ENCODE data around the gene IPO9. TPM values are rescaled to one million over a fixed set of nuclear protein-coding genes. Genes with fewer than 3 reads are reported as not detected.

Gene IPO9
- total and polyA plus RNA-seq, 10 of the 15 experiments (the other 5 are each of a cell fraction or from before 2014, with no cell fraction given) = 19.1 to 77.3 (median 34.1) TPM

DNA sequence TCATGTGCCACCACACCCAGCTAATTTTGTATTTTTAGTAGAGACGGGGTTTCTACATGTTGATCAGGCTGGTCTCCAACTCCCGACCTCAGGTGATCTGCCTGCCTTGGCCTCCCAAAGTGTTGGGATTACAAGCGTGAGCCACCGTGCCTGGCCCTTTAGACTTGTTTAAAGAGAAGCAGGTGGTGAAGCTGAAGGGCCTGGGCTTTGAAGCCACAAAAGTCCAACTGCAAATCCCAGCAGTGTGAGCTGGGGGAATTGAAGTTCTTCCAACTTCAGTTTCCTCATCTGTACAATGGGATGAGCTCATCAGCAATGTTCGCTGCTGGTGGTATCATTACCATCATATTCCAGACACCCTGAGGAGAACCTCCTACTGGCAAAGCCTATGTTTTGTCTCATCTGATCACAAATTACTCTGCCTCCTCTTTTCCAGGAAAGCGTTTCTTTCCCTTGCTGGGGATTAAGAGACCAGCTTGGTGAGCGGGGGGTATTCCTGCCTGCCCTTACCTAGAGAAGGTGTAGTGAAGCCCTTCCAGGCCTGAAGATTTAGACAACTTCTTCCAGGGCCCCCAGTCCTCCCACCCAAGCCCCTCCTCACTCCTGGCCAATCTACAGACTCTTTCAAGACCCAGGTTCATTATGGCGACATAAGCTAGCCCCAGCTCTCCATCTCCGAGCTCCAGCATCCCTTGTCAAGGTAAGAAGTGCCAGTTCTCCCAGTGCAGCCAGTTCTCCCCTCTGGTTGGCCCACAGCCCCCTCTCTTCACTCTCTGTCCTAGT is 57.3 kb downstream of the IPO9 start:
- in situ Hi-C loops (cut with MboI) = no loop called here
- Histone ChIP-seq H3K4me3 (no peak overlapping the region), H3K27me3 (replicated peaks in 1 of 2; ENCODE audit: control insufficient read depth in 2 of 2, insufficient read depth in 2 of 2, low read length in 1 of 2) (peaks cover 2 to 12% of the 10 kb centered on the region in 2 experiments; a peak in 3 of 4 replicates), H3K4me2 (ENCODE audit: control insufficient read depth, insufficient read depth) (no peak overlapping the region), H3K4me1 (ENCODE audit: control insufficient read depth, insufficient read depth, low read length) (peaks cover 5% of the 10 kb centered on the region; the same call in 1 of the 2 replicates), H3K9me3 (replicated peaks; ENCODE audit: control insufficient read depth, insufficient read depth, low read length) (no peaks in the 10 kb centered on the region), H3K27ac (ENCODE audit: control insufficient read depth, insufficient read depth) (no peak overlapping the region), H4K20me1 (ENCODE audit: control insufficient read depth, insufficient read depth) (no peaks in the 10 kb centered on the region), H2AFZ (ENCODE audit: control insufficient read depth, low read depth, low read length) (no peak overlapping the region), H3K9ac (ENCODE audit: control insufficient read depth, insufficient read depth, low read length) (no peak overlapping the region), H3K79me2 (ENCODE audit: control insufficient read depth, insufficient read depth, low read length) (no peaks in the 10 kb centered on the region), H3K36me3 (ENCODE audit: control insufficient read depth in 2 of 2, insufficient read depth in 2 of 2, low read length in 1 of 2) (no peaks in the 10 kb centered on the region; a peak in 1 of 4 replicates)
- RAD21 ChIA-PET (ENCODE audit: unreplicated experiment) = interaction anchor here (1.2 to 1.3 kb wide), 2 partner anchors 10 to 11 kb away, joined by 4 to 5 read pairs; no protein-coding TSS in a partner anchor
- TF ChIP-seq SREBF2 (IDR thresholded peaks at IDR 0.05; ENCODE audit: low read length) = no peak
- TF ChIP-seq LARP7 (IDR thresholded peaks at IDR 0.05) = no peak
- TF ChIP-seq, protein P1, sequence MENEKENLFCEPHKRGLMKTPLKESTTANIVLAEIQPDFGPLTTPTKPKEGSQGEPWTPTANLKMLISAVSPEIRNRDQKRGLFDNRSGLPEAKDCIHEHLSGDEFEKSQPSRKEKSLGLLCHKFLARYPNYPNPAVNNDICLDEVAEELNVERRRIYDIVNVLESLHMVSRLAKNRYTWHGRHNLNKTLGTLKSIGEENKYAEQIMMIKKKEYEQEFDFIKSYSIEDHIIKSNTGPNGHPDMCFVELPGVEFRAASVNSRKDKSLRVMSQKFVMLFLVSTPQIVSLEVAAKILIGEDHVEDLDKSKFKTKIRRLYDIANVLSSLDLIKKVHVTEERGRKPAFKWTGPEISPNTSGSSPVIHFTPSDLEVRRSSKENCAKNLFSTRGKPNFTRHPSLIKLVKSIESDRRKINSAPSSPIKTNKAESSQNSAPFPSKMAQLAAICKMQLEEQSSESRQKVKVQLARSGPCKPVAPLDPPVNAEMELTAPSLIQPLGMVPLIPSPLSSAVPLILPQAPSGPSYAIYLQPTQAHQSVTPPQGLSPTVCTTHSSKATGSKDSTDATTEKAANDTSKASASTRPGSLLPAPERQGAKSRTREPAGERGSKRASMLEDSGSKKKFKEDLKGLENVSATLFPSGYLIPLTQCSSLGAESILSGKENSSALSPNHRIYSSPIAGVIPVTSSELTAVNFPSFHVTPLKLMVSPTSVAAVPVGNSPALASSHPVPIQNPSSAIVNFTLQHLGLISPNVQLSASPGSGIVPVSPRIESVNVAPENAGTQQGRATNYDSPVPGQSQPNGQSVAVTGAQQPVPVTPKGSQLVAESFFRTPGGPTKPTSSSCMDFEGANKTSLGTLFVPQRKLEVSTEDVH (IDR thresholded peaks at IDR 0.05; ENCODE audit: low read depth, partially characterized antibody) = no peak
- TF ChIP-seq, protein P2, sequence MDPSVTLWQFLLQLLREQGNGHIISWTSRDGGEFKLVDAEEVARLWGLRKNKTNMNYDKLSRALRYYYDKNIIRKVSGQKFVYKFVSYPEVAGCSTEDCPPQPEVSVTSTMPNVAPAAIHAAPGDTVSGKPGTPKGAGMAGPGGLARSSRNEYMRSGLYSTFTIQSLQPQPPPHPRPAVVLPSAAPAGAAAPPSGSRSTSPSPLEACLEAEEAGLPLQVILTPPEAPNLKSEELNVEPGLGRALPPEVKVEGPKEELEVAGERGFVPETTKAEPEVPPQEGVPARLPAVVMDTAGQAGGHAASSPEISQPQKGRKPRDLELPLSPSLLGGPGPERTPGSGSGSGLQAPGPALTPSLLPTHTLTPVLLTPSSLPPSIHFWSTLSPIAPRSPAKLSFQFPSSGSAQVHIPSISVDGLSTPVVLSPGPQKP (IDR thresholded peaks at IDR 0.05; ENCODE audit: low read depth, low read length) = no peak
- no peak for TF ChIP-seq HDAC2 (IDR thresholded peaks at IDR 0.05)
- no peak for TF ChIP-seq RB1 (IDR thresholded peaks at IDR 0.05; ENCODE audit: borderline replicate concordance)
- TF ChIP-seq TCF7 (IDR thresholded peaks at IDR 0.05; ENCODE audit: borderline replicate concordance) = no peak
- TF ChIP-seq, protein P3, sequence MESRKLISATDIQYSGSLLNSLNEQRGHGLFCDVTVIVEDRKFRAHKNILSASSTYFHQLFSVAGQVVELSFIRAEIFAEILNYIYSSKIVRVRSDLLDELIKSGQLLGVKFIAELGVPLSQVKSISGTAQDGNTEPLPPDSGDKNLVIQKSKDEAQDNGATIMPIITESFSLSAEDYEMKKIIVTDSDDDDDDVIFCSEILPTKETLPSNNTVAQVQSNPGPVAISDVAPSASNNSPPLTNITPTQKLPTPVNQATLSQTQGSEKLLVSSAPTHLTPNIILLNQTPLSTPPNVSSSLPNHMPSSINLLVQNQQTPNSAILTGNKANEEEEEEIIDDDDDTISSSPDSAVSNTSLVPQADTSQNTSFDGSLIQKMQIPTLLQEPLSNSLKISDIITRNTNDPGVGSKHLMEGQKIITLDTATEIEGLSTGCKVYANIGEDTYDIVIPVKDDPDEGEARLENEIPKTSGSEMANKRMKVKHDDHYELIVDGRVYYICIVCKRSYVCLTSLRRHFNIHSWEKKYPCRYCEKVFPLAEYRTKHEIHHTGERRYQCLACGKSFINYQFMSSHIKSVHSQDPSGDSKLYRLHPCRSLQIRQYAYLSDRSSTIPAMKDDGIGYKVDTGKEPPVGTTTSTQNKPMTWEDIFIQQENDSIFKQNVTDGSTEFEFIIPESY (IDR thresholded peaks at IDR 0.05) = no peak
- no peak for TF ChIP-seq YBX1 (IDR thresholded peaks at IDR 0.05)
- no peak for TF ChIP-seq KDM1A (IDR thresholded peaks at IDR 0.05; ENCODE audit: borderline replicate concordance)
- TF ChIP-seq, protein P4, sequence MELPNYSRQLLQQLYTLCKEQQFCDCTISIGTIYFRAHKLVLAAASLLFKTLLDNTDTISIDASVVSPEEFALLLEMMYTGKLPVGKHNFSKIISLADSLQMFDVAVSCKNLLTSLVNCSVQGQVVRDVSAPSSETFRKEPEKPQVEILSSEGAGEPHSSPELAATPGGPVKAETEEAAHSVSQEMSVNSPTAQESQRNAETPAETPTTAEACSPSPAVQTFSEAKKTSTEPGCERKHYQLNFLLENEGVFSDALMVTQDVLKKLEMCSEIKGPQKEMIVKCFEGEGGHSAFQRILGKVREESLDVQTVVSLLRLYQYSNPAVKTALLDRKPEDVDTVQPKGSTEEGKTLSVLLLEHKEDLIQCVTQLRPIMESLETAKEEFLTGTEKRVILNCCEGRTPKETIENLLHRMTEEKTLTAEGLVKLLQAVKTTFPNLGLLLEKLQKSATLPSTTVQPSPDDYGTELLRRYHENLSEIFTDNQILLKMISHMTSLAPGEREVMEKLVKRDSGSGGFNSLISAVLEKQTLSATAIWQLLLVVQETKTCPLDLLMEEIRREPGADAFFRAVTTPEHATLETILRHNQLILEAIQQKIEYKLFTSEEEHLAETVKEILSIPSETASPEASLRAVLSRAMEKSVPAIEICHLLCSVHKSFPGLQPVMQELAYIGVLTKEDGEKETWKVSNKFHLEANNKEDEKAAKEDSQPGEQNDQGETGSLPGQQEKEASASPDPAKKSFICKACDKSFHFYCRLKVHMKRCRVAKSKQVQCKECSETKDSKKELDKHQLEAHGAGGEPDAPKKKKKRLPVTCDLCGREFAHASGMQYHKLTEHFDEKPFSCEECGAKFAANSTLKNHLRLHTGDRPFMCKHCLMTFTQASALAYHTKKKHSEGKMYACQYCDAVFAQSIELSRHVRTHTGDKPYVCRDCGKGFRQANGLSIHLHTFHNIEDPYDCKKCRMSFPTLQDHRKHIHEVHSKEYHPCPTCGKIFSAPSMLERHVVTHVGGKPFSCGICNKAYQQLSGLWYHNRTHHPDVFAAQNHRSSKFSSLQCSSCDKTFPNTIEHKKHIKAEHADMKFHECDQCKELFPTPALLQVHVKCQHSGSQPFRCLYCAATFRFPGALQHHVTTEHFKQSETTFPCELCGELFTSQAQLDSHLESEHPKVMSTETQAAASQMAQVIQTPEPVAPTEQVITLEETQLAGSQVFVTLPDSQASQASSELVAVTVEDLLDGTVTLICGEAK (IDR thresholded peaks at IDR 0.05; ENCODE audit: borderline replicate concordance) = no peak
- no peak for TF ChIP-seq DPF2 (IDR thresholded peaks at IDR 0.05)
- DNase-seq (ENCODE audit: low read depth, low spot score) (no peak), ATAC-seq (no peak), FAIRE-seq (no peak)
- intact Hi-C loops (cut with micrococcal nuclease; ENCODE audit: unreplicated experiment) = no loop called here
- POLR2A ChIA-PET = no interaction called here
- CTCF ChIA-PET = interaction anchor here (1.4 to 2.4 kb wide), 4 partner anchors 10 to 249 kb away, joined by 4 to 24 read pairs (median 6); no protein-coding TSS in a partner anchor
- 41% methylated on average over 9 of the region's 9 CpGs for WGBS (ENCODE audit: insufficient coverage, insufficient replicate concordance, low lambda C conversion rate, missing lambda C conversion rate)
- SMC1A ChIA-PET (ENCODE audit: uncharacterized antibody, unreplicated experiment) = interaction anchor here (1.4 to 1.5 kb wide), 2 partner anchors 8 to 9 kb away, joined by 4 to 5 read pairs; no protein-coding TSS in a partner anchor
- BruUV-seq (replicated peaks) = no TSS peak

Data from GM12878 (cell line).